Nephron (organoid): ENCODE results near the gene RGSL1.

Source experiments
- H3K27ac Mint-ChIP-seq, 3 experiments: 2 replicates each; pipeline ENCODE4 v1.8.0; 2020; ENCODE audit warnings: mixed read lengths in 3 of 3, mild to moderate bottlenecking in 2 of 3, moderate library complexity in 1 of 3
- H3K27me3 Mint-ChIP-seq: 2 replicates; pipeline ENCODE4 v1.8.0; 2021; ENCODE audit warnings: low read depth, mild to moderate bottlenecking, moderate library complexity, mixed read lengths
- H3K36me3 Mint-ChIP-seq: 2 replicates; pipeline ENCODE4 v1.8.0; 2020; ENCODE audit warnings: low read depth, mixed read lengths
- H3K4me1 Mint-ChIP-seq: 2 replicates; pipeline ENCODE4 v1.8.0; 2020; ENCODE audit warnings: mixed read lengths
- H3K4me3 Mint-ChIP-seq, 3 experiments: 2 replicates each; pipeline ENCODE4 v1.8.0; 2020; ENCODE audit warnings: mild to moderate bottlenecking in 3 of 3, mixed read lengths in 3 of 3, moderate library complexity in 2 of 3
- H3K9me3 Mint-ChIP-seq: 2 replicates; pipeline ENCODE4 v1.8.0; 2020; ENCODE audit warnings: mixed read lengths
- CTCF ChIP-seq, 3 experiments: fragments of 200-600 bp; sonication (generic); IDR thresholded peaks; one replicate each; pipeline ENCODE4 v1.5.0; 2021; ENCODE audit warnings: antibody characterized with exemption in 3 of 3; ENCODE audit not compliant: unreplicated experiment in 3 of 3

RGSL1 gene

GRCh38 chr1:182552527-182552926 is 102.6 kb downstream of the RGSL1 start:
- H3K9me3 Mint-ChIP-seq = peaks cover 3% of the 10 kb centered on the region
- H3K27me3 Mint-ChIP-seq = no peaks in the 10 kb centered on the region
- H3K27ac Mint-ChIP-seq = no peak overlapping the region
- no peaks in the 10 kb centered on the region for H3K4me1 Mint-ChIP-seq
- no peak for TF ChIP-seq CTCF (IDR thresholded peaks at IDR 0.05; ENCODE audit: unreplicated experiment in 3 of 3)
- no peaks in the 10 kb centered on the region for H3K36me3 Mint-ChIP-seq
- no peak overlapping the region for H3K4me3 Mint-ChIP-seq

- no peaks in the 10 kb centered on the region for H3K4me1 Mint-ChIP-seq
- peaks cover 3% of the 10 kb centered on the region for H3K9me3 Mint-ChIP-seq
- H3K4me3 Mint-ChIP-seq = no peak overlapping the region
- no peaks in the 10 kb centered on the region for H3K27me3 Mint-ChIP-seq
- no peaks in the 10 kb centered on the region for H3K36me3 Mint-ChIP-seq
- TF ChIP-seq CTCF (IDR thresholded peaks at IDR 0.05; ENCODE audit: unreplicated experiment in 3 of 3) = no peak
- no peak overlapping the region for H3K27ac Mint-ChIP-seq
Measured at GRCh38 chr1:182555493-182555892, 105.5 kb downstream of the RGSL1 start.

GRCh38 chr1:182556279-182556678 is 106.3 kb downstream of the RGSL1 start:
- Mint-ChIP-seq H3K27ac (no peak overlapping the region), H3K4me1 (no peaks in the 10 kb centered on the region), H3K36me3 (no peaks in the 10 kb centered on the region), H3K27me3 (no peaks in the 10 kb centered on the region), H3K9me3 (peaks cover 3% of the 10 kb centered on the region), H3K4me3 (no peak overlapping the region)
- no peak for TF ChIP-seq CTCF (IDR thresholded peaks at IDR 0.05; ENCODE audit: unreplicated experiment in 3 of 3)

GRCh38 chr1:182560392-182560984 is 110.5 kb downstream of the RGSL1 start:
- H3K36me3 Mint-ChIP-seq = no peaks in the 10 kb centered on the region
- H3K9me3 Mint-ChIP-seq = no peaks in the 10 kb centered on the region
- H3K27me3 Mint-ChIP-seq = no peaks in the 10 kb centered on the region
- no peak overlapping the region for H3K27ac Mint-ChIP-seq
- H3K4me3 Mint-ChIP-seq = no peak overlapping the region
- no peaks in the 10 kb centered on the region for H3K4me1 Mint-ChIP-seq
- TF ChIP-seq CTCF (IDR thresholded peaks at IDR 0.05; ENCODE audit: unreplicated experiment in 3 of 3) = no peak

- no peaks in the 10 kb centered on the region for H3K27me3 Mint-ChIP-seq
- H3K36me3 Mint-ChIP-seq = no peaks in the 10 kb centered on the region
Measured at GRCh38 chr1:182561456-182561855, 111.5 kb downstream of the RGSL1 start.

More at GRCh38 chr1:182561456-182561855, 111.5 kb downstream of the RGSL1 start:
- Mint-ChIP-seq H3K9me3 (no peaks in the 10 kb centered on the region), H3K4me3 (no peak overlapping the region), H3K27ac (no peak overlapping the region), H3K4me1 (no peaks in the 10 kb centered on the region)
- TF ChIP-seq CTCF (IDR thresholded peaks at IDR 0.05; ENCODE audit: unreplicated experiment in 3 of 3) = no peak
